Lower leg skin (tissue), 3 donors: ENCODE measurements around the gene POMT2.

ENCODE experiments used
- CTCF ChIP-seq, 3 donors: fragments of 450-650 bp; IDR thresholded peaks; one replicate each; pipeline ENCODE4 v1.5.1; 2016; ENCODE audit warnings: antibody characterized with exemption in 3 of 3, mild to moderate bottlenecking in 3 of 3, moderate library complexity in 2 of 3
- POLR2A ChIP-seq, 2 donors: fragments of 450-650 bp; IDR thresholded peaks; one replicate each; pipeline ENCODE4 v1.6.1; 2016 to 2017; ENCODE audit warnings: antibody characterized with exemption in 2 of 2, mild to moderate bottlenecking in 1 of 2, moderate library complexity in 1 of 2

DNA sequence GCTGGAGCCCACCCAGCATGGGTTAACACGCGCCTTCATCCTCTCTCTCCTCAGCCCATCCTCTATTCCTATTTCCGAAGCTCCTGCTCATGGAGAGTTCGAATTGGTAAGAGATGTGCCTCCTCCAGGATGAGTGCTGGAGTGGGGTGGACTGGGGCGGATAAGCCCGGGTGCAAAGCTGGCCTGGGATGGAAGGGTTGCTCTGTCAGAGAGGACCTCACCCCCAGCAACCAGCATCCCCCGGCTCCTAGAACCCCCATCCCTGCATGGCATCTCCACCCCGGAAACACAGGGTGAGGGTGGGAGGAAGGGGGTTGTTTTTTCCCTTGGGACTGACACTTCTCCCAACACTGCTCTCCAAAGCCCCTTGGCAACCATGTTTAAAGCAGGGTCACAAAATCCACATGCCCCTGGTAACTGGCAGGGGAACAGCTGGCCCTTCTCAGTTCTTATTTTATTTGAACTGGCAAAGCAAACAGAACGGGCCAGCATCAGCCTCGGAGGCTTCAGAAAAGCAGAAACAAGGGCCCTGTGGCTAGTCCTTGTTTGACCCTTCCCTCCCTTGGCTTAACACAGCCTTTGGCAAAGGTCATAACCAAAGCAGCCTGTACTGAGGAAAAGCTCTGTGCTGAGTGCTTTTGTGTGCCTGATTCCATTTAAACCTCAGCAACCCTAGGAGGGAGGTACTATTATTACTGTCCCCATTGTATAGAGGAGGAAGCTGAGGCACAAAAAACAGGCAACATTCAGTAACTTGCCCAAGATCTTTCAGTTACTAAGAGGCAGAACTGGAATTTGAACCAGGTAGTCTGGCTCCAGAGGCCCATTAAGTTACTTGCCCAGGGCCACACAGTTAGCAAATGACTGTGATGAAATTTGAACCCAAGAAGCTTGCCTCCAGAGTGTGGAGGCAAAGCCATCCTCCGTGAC, 4.4 kb upstream of the POMT2 start:
- no peak for TF ChIP-seq CTCF (IDR thresholded peaks at IDR 0.05)
- TF ChIP-seq POLR2A (IDR thresholded peaks at IDR 0.05): no peak
